IMR-90 (cell line): ENCODE results near the gene DAPK1. TPM values are rescaled to one million over a fixed set of nuclear protein-coding genes. Genes with fewer than 3 reads are reported as not detected.

Experiments
- ATAC-seq: fragments of 200-7000 bp; cut with Tn5 transposase; 2 replicates; pipeline ENCODE4 v1.9.1; 2020; ENCODE audit warnings: low read depth, mild to moderate bottlenecking, moderate library complexity
- BruUV-seq: library from RNA; stranded (reverse); fragments of 400-500 nt; replicated peaks from 2 replicates; lab custom pipeline; 2021; lab: Mats Ljungman, UMichigan
- CTCF ChIA-PET: fragments of 300-600 bp; formaldehyde crosslinking; extraction: SDS; loops from one replicate; lab custom pipeline; 2021; ENCODE audit warnings: antibody characterized with exemption; lab: Yijun Ruan, JAX
- POLR2A ChIA-PET: fragments of 300-600 bp; sonication (Branson Sonifier 250); formaldehyde crosslinking; loops from one replicate; lab custom pipeline; 2022; ENCODE audit warnings: antibody characterized with exemption; ENCODE audit not compliant: unreplicated experiment; lab: Charles Lee
- DNase-seq: peaks from one replicate; pipeline ENCODE4 v3.0.0; 2013
- H2AFZ ChIP-seq: replicated peaks from 2 replicates; pipeline ENCODE3; 2013; ENCODE audit warnings: low read length, mild to moderate bottlenecking; ENCODE audit not compliant: poor library complexity
- H2AK5ac ChIP-seq: 2 replicates; pipeline ENCODE4 v1.6.1; 2013; ENCODE audit warnings: low read depth, low read length, inconsistent platforms
- H2AK9ac ChIP-seq: replicated peaks from 2 replicates; pipeline ENCODE3; 2013; ENCODE audit warnings: mild to moderate bottlenecking, low read depth, low read length, moderate library complexity; ENCODE audit not compliant: poor library complexity
- H2BK120ac ChIP-seq: 2 replicates; pipeline ENCODE4 v1.6.1; 2013; ENCODE audit warnings: low read depth, low read length, inconsistent platforms
- H2BK15ac ChIP-seq: 3 replicates; pipeline ENCODE4 v1.6.1; 2013; ENCODE audit warnings: low read depth, low read length, inconsistent platforms
- H2BK20ac ChIP-seq: 2 replicates; pipeline ENCODE4 v1.6.1; 2013; ENCODE audit warnings: low read depth, mild to moderate bottlenecking, inconsistent platforms, low read length, moderate library complexity
- H2BK5ac ChIP-seq: 2 replicates; pipeline ENCODE4 v1.6.1; 2013; ENCODE audit warnings: mild to moderate bottlenecking, low read depth, low read length, inconsistent platforms; ENCODE audit not compliant: poor library complexity, severe bottlenecking
- H3K14ac ChIP-seq: replicated peaks from 2 replicates; pipeline ENCODE4 v1.6.1; 2013; ENCODE audit warnings: low read depth, low read length, inconsistent platforms
- H3K18ac ChIP-seq: 2 replicates; pipeline ENCODE4 v1.6.1; 2013; ENCODE audit warnings: low read depth, low read length, control low read depth
- H3K23ac ChIP-seq: 2 replicates; pipeline ENCODE4 v1.6.1; 2013; ENCODE audit warnings: low read depth, low read length, inconsistent platforms
- H3K27ac ChIP-seq: 2 replicates; pipeline ENCODE4 v1.5.1; 2013; ENCODE audit warnings: mild to moderate bottlenecking, control low read depth, low read length; ENCODE audit not compliant: insufficient read depth
- H3K27me3 ChIP-seq: 2 replicates; pipeline ENCODE4 v1.6.1; 2013; ENCODE audit warnings: low read length; ENCODE audit not compliant: control insufficient read depth, insufficient read depth
- H3K36me3 ChIP-seq: 2 replicates; pipeline ENCODE4 v1.6.1; 2013; ENCODE audit warnings: low read length, mixed read lengths; ENCODE audit not compliant: control insufficient read depth, insufficient read depth
- H3K4ac ChIP-seq: 2 replicates; pipeline ENCODE4 v1.6.1; 2013; ENCODE audit warnings: low read depth, low read length, inconsistent platforms
- H3K4me1 ChIP-seq: 2 replicates; pipeline ENCODE4 v1.6.1; 2013; ENCODE audit warnings: low read length, mixed read lengths; ENCODE audit not compliant: control insufficient read depth, insufficient read depth
- H3K4me2 ChIP-seq: 2 replicates; pipeline ENCODE4 v1.6.1; 2013; ENCODE audit warnings: low read depth, mild to moderate bottlenecking, control low read depth, low read length, moderate library complexity
- H3K4me3 ChIP-seq: 2 replicates; pipeline ENCODE4 v1.5.1; 2013; ENCODE audit warnings: low read depth, mild to moderate bottlenecking, control low read depth, low read length, moderate library complexity; ENCODE audit not compliant: insufficient read depth
- H3K56ac ChIP-seq: 2 replicates; pipeline ENCODE4 v1.6.1; 2013; ENCODE audit warnings: low read length, inconsistent platforms; ENCODE audit not compliant: insufficient read depth; ENCODE audit errors: extremely low read depth
- H3K79me1 ChIP-seq, 2 experiments: 2 replicates each; pipeline ENCODE4 v1.6.1; 2013; ENCODE audit warnings: low read length in 2 of 2, inconsistent platforms in 1 of 2, low read depth in 1 of 2
- H3K9ac ChIP-seq: 2 replicates; pipeline ENCODE4 v1.6.1; 2013; ENCODE audit warnings: low read depth, low read length, control low read depth
- H3K9me1 ChIP-seq: 2 replicates; pipeline ENCODE4 v1.6.1; 2013; ENCODE audit warnings: low read length, inconsistent platforms; ENCODE audit not compliant: insufficient read depth
- H3K9me3 ChIP-seq: 2 replicates; pipeline ENCODE4 v1.6.1; 2013; ENCODE audit warnings: low read length; ENCODE audit not compliant: control insufficient read depth, insufficient read depth
- H4K20me1 ChIP-seq: 2 replicates; pipeline ENCODE4 v1.6.1; 2013; ENCODE audit warnings: low read length, inconsistent platforms; ENCODE audit not compliant: insufficient read depth
- H4K5ac ChIP-seq: 2 replicates; pipeline ENCODE4 v1.6.1; 2013; ENCODE audit warnings: mild to moderate bottlenecking, low read depth, low read length, control low read depth
- H4K8ac ChIP-seq, 2 experiments: 2 replicates each; pipeline ENCODE4 v1.6.1; 2013; ENCODE audit warnings: low read depth in 2 of 2, low read length in 2 of 2, control low read depth in 1 of 2, inconsistent platforms in 1 of 2
- H4K91ac ChIP-seq: 2 replicates; pipeline ENCODE4 v1.6.1; 2013; ENCODE audit warnings: low read depth, low read length, inconsistent platforms; ENCODE audit not compliant: insufficient read depth
- BHLHE40 ChIP-seq: fragments of 150-350 bp; IDR thresholded peaks from 2 replicates; pipeline ENCODE4 v1.6.1; 2016; ENCODE audit warnings: mild to moderate bottlenecking, low read depth, low read length
- CHD1 ChIP-seq: IDR thresholded peaks from 2 replicates; pipeline ENCODE4 v1.6.1; 2012; ENCODE audit warnings: low read depth, low read length, improper control_type of control experiment
- CTCF ChIP-seq: conservative IDR thresholded peaks from 2 replicates; pipeline ENCODE4 v1.5.1; 2012; ENCODE audit warnings: mild to moderate bottlenecking, low read depth, low read length, improper control_type of control experiment
- ELK1 ChIP-seq: fragments of 150-350 bp; IDR thresholded peaks from 2 replicates; pipeline ENCODE4 v1.6.1; 2016; ENCODE audit warnings: low read depth, mild to moderate bottlenecking, low read length, moderate library complexity, borderline replicate concordance
- FOS ChIP-seq: fragments of 150-350 bp; IDR thresholded peaks from 2 replicates; pipeline ENCODE4 v1.6.1; 2016; ENCODE audit warnings: low read depth, low read length
- MAFK ChIP-seq: IDR thresholded peaks from 2 replicates; pipeline ENCODE4 v1.6.1; 2012; ENCODE audit warnings: low read depth, low read length, improper control_type of control experiment
- MAZ ChIP-seq: IDR thresholded peaks from 2 replicates; pipeline ENCODE4 v1.6.1; 2012; ENCODE audit warnings: low read depth, mild to moderate bottlenecking, low read length, improper control_type of control experiment, moderate library complexity, borderline replicate concordance
- MXI1 ChIP-seq: IDR thresholded peaks from 2 replicates; pipeline ENCODE4 v1.6.1; 2012; ENCODE audit warnings: low read depth, mild to moderate bottlenecking, low read length, moderate library complexity, borderline replicate concordance
- NFE2L2 ChIP-seq: fragments of 150-350 bp; IDR thresholded peaks from 2 replicates; pipeline ENCODE4 v1.6.1; 2016; ENCODE audit warnings: low read depth, mild to moderate bottlenecking, low read length
- POLR2A ChIP-seq: IDR thresholded peaks from 2 replicates; pipeline ENCODE4 v1.6.1; 2012; ENCODE audit warnings: mild to moderate bottlenecking, low read depth, low read length
- RCOR1 ChIP-seq: IDR thresholded peaks from 2 replicates; pipeline ENCODE4 v1.6.1; 2012; ENCODE audit warnings: mild to moderate bottlenecking, low read length, improper control_type of control experiment; ENCODE audit not compliant: insufficient replicate concordance
- RFX5 ChIP-seq: IDR thresholded peaks from 2 replicates; pipeline ENCODE4 v1.8.0; 2012; ENCODE audit warnings: low read depth, mild to moderate bottlenecking, low read length, moderate library complexity
- SMC3 ChIP-seq: fragments of 150-350 bp; IDR thresholded peaks from 2 replicates; pipeline ENCODE4 v1.6.1; 2016; ENCODE audit warnings: low read depth, mild to moderate bottlenecking, antibody characterized with exemption, low read length, moderate library complexity
- WGBS, 2 experiments: methylation state at CpG; one replicate each; pipeline versions ENCODE4 v1.1.5 to v1.1.7; 2013; ENCODE audit warnings: missing lambda C conversion rate in 2 of 2; ENCODE audit not compliant: insufficient read length in 1 of 2; ENCODE audit errors: extremely low coverage in 2 of 2; 5-methylcytosine and 5-hydroxymethylcytosine counted together
- dilution Hi-C: fragments of 300-500 bp; cut with HindIII; formaldehyde crosslinking; loops from one replicate; pipeline ENCODE4 v1.14.3; 2018; ENCODE audit warnings: low sequenced_read_pairs; ENCODE audit not compliant: unreplicated experiment
- in situ Hi-C: fragments of 300-500 bp; cut with MboI; formaldehyde crosslinking; loops from 3 replicates; pipeline ENCODE4 v1.14.3; 2019; ENCODE audit warnings: low sequenced_read_pairs, inconsistent platforms, mixed read lengths
- intact Hi-C: fragments of 100-400 bp; cut with micrococcal nuclease; formaldehyde crosslinking; loops from 2 replicates; pipeline ENCODE4 v1.10.0; 2022
- polyA plus RNA-seq, 3 experiments: library from polyadenylated mRNA; depleted of rRNA; stranded (reverse); fragments of >200 nt; gene quantifications; 2 replicates each; pipeline ENCODE4 v1.2.3, GENCODE V29; 2012; ENCODE audit warnings: low replicate concordance in 1 of 3
- total RNA-seq: library from RNA; depleted of rRNA; stranded (reverse); fragments of >200 nt; gene quantifications from 2 replicates; pipeline ENCODE4 v1.2.3, GENCODE V29; 2012
- TF ChIP-seq, protein P1 (sequence below): fragments of 150-350 bp; IDR thresholded peaks from 2 replicates; pipeline ENCODE4 v1.6.1; 2017; ENCODE audit warnings: mild to moderate bottlenecking, antibody characterized with exemption, low read length, low read depth

The DAPK1 gene
- total and polyA plus RNA-seq, 2 of the 4 experiments (the other 2 are of a cell fraction), result under 0.01 to 0.03 TPM

GRCh38 chr9:87701931-87702421 lies 204.3 kb downstream of the DAPK1 start:
- H3K14ac ChIP-seq, result no peak overlapping the region
- DNase-seq (no peak), ATAC-seq (no peak)
- TF ChIP-seq MAZ, result no peak
- TF ChIP-seq CHD1, result no peak
- TF ChIP-seq, protein P1, sequence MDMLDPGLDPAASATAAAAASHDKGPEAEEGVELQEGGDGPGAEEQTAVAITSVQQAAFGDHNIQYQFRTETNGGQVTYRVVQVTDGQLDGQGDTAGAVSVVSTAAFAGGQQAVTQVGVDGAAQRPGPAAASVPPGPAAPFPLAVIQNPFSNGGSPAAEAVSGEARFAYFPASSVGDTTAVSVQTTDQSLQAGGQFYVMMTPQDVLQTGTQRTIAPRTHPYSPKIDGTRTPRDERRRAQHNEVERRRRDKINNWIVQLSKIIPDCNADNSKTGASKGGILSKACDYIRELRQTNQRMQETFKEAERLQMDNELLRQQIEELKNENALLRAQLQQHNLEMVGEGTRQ, result no peak
- no peak for TF ChIP-seq RFX5
- TF ChIP-seq ELK1, result no peak
- TF ChIP-seq NFE2L2, result no peak
- TF ChIP-seq MXI1, result no peak
- no peak for TF ChIP-seq CTCF
- no peak for TF ChIP-seq POLR2A
- TF ChIP-seq MAFK, result no peak
- no peak for TF ChIP-seq SMC3
- no peak for TF ChIP-seq BHLHE40
- TF ChIP-seq RCOR1, result no peak
- TF ChIP-seq FOS, result no peak
- no peaks in the 10 kb centered on the region for H3K4me1 ChIP-seq
- H3K4me3 ChIP-seq, result no peak overlapping the region
- no peaks in the 10 kb centered on the region for H3K9me3 ChIP-seq
- H4K5ac ChIP-seq, result no peak overlapping the region
- H3K36me3 ChIP-seq, result no peaks in the 10 kb centered on the region
- H2AK9ac ChIP-seq, result no peak overlapping the region
- no peak overlapping the region for H3K9ac ChIP-seq
- H4K20me1 ChIP-seq, result no peaks in the 10 kb centered on the region
- H2AFZ ChIP-seq, result no peak overlapping the region
- H2BK120ac ChIP-seq, result no peak overlapping the region
- ChIA-PET POLR2A (interaction anchor here (0.6 kb wide), 1 partner anchor 608 kb away, joined by 3 read pairs; no protein-coding TSS in a partner anchor), CTCF (interaction anchor here (0.7 to 1.6 kb wide), 2 partner anchors 18 to 25 kb away, joined by 3 to 6 read pairs; no protein-coding TSS in a partner anchor)
- no peak overlapping the region for H4K8ac ChIP-seq
- dilution Hi-C loops, result no loop called here
- H3K27me3 ChIP-seq, result no peaks in the 10 kb centered on the region
- H2BK5ac ChIP-seq, result no peak overlapping the region
- in situ Hi-C loops, result loop anchor here (25.0 kb wide), 1 partner anchor 860 kb away; no protein-coding TSS in a partner anchor
- no peak overlapping the region for H2AK5ac ChIP-seq
- H2BK20ac ChIP-seq, result no peak overlapping the region
- no peak overlapping the region for H2BK15ac ChIP-seq
- H3K9me1 ChIP-seq, result no peaks in the 10 kb centered on the region; the same call in 1 of the 2 replicates
- BruUV-seq, result no TSS peak
- H4K91ac ChIP-seq, result no peak overlapping the region
- no peak overlapping the region for H3K18ac ChIP-seq
- no peaks in the 10 kb centered on the region for H3K79me1 ChIP-seq
- intact Hi-C loops, result no loop called here
- no peak overlapping the region for H3K56ac ChIP-seq
- H3K23ac ChIP-seq, result no peak overlapping the region
- WGBS, 2 experiments, result no CpG with 5 or more reads among the region's 6 CpGs
- no peak overlapping the region for H3K4ac ChIP-seq
- no peak overlapping the region for H3K4me2 ChIP-seq
- no peak overlapping the region for H3K27ac ChIP-seq
